ENCODE measurements around the gene ICAM4. TPM values are rescaled to one million over a fixed set of nuclear protein-coding genes. Genes with fewer than 3 reads are reported as not detected.

ICAM4 gene
- total RNA-seq, 2 donors from 2014 or later = 0.55 TPM; not detected in 1

DNA sequence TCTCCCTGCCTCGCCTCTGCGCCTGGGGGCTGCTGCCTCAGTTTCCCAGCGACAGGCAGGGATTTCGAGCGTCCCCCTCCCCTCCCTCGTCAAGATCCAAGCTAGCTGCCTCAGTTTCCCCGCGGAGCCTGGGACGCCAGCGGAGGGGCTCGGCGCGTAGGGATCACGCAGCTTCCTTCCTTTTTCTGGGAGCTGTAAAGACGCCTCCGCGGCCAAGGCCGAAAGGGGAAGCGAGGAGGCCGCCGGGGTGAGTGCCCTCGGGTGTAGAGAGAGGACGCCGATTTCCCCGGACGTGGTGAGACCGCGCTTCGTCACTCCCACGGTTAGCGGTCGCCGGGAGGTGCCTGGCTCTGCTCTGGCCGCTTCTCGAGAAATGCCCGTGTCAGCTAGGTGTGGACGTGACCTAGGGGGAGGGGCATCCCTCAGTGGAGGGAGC, 16.6 kb upstream of the ICAM4 start:
- H3K9me3 ChIP-seq = no peaks in the 10 kb centered on the region
- TF ChIP-seq, protein P1, sequence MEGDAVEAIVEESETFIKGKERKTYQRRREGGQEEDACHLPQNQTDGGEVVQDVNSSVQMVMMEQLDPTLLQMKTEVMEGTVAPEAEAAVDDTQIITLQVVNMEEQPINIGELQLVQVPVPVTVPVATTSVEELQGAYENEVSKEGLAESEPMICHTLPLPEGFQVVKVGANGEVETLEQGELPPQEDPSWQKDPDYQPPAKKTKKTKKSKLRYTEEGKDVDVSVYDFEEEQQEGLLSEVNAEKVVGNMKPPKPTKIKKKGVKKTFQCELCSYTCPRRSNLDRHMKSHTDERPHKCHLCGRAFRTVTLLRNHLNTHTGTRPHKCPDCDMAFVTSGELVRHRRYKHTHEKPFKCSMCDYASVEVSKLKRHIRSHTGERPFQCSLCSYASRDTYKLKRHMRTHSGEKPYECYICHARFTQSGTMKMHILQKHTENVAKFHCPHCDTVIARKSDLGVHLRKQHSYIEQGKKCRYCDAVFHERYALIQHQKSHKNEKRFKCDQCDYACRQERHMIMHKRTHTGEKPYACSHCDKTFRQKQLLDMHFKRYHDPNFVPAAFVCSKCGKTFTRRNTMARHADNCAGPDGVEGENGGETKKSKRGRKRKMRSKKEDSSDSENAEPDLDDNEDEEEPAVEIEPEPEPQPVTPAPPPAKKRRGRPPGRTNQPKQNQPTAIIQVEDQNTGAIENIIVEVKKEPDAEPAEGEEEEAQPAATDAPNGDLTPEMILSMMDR (IDR thresholded peaks at IDR 0.05) = no peak
- H3K4me3 ChIP-seq = peak overlapping the region; percentile 27 to 54
- peak overlapping the region; percentile 73 to 85 for H3K27ac ChIP-seq
- peaks cover 0 to 5% of the 10 kb centered on the region in 2 donors for H3K27me3 ChIP-seq
- peaks cover 0 to 34% of the 10 kb centered on the region in 2 donors for H3K4me1 ChIP-seq
- no peaks in the 10 kb centered on the region for H3K36me3 ChIP-seq
- peak; percentile 84 for DNase-seq (ENCODE audit: low spot score)

DNA sequence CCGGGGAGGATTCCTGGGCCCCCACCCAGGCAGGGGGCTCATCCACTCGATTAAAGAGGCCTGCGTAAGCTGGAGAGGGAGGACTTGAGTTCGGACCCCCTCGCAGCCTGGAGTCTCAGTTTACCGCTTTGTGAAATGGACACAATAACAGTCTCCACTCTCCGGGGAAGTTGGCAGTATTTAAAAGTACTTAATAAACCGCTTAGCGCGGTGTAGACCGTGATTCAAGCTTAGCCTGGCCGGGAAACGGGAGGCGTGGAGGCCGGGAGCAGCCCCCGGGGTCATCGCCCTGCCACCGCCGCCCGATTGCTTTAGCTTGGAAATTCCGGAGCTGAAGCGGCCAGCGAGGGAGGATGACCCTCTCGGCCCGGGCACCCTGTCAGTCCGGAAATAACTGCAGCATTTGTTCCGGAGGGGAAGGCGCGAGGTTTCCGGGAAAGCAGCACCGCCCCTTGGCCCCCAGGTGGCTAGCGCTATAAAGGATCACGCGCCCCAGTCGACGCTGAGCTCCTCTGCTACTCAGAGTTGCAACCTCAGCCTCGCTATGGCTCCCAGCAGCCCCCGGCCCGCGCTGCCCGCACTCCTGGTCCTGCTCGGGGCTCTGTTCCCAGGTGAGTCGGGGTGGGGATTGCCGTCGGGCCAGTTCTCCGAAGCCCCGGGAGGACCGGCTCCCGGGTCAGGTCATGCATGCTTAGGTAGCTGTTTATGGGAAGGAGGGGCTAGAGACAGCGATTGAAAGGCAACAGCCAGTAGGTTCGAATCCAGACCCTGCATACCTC, 15.9 kb upstream of the ICAM4 start, which contains the start of gene ICAM1:
TSS of gene ICAM1 (plus strand) at position 505 of the 779 bp plus-strand sequence. CDS start at position 545, 40 bp downstream.
- no peaks in the 10 kb centered on the region for H3K36me3 ChIP-seq
- peak; percentile 88 for DNase-seq (ENCODE audit: low spot score)
- peaks cover 0 to 34% of the 10 kb centered on the region in 2 donors for H3K4me1 ChIP-seq
- TF ChIP-seq, protein P1 (IDR thresholded peaks at IDR 0.05) = no peak
- peak within 1 kb of the TSS; percentile 27 to 54 for H3K4me3 ChIP-seq
- peaks cover 0 to 5% of the 10 kb centered on the region in 2 donors for H3K27me3 ChIP-seq
- peak within 1 kb of the TSS; percentile 73 to 85 for H3K27ac ChIP-seq
- no peaks in the 10 kb centered on the region for H3K9me3 ChIP-seq

DNA sequence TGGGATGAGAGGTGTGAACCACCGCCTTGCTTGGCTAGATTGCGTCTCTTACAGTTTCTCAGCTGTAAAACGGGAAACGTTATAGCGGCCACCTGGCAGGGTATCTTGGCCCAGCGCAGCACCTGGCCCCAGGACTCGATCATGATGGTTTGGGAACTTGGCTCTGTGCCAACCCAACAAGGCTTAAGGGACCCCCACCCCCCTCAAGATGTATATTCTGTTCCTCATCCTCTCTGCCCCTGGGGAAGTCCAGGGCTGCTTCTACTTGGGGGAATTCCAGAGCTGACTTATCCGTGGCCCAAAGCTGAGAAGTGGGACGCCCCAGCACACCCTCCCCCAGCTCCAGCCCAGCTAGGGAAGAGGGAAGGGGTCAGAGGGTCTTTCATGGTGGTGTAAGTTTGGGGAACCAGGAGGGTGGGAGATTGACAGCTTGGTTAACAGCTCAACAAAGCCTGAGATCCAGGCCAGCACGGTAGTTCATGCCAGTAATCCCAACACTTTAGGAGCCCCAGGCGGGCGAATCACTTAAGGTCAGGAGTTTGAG, 15.1 kb upstream of the ICAM4 start:
- Histone ChIP-seq H3K36me3 (no peaks in the 10 kb centered on the region), H3K27ac (peak overlapping the region; percentile 73 to 85), H3K4me1 (peaks cover 0 to 34% of the 10 kb centered on the region in 2 donors), H3K9me3 (no peaks in the 10 kb centered on the region), H3K4me3 (peak overlapping the region; percentile 27 to 54), H3K27me3 (peaks cover 0 to 5% of the 10 kb centered on the region in 2 donors)
- DNase-seq (ENCODE audit: low spot score) = no peak
- TF ChIP-seq, protein P1 (IDR thresholded peaks at IDR 0.05) = no peak

GRCh38 chr19:10274589-10274988, 12.2 kb upstream of the ICAM4 start:
- peaks cover 0 to 20% of the 10 kb centered on the region in 2 donors for H3K4me1 ChIP-seq
- H3K9me3 ChIP-seq = no peaks in the 10 kb centered on the region
- H3K27me3 ChIP-seq = peaks cover 0 to 5% of the 10 kb centered on the region in 2 donors
- no peak overlapping the region for H3K4me3 ChIP-seq
- no peak overlapping the region for H3K27ac ChIP-seq
- DNase-seq (ENCODE audit: low spot score) = no peak
- H3K36me3 ChIP-seq = no peaks in the 10 kb centered on the region
- TF ChIP-seq, protein P1 (IDR thresholded peaks at IDR 0.05) = no peak

- Histone ChIP-seq H3K27ac (no peak overlapping the region), H3K9me3 (no peaks in the 10 kb centered on the region), H3K4me3 (no peak overlapping the region), H3K4me1 (no peaks in the 10 kb centered on the region), H3K36me3 (no peaks in the 10 kb centered on the region), H3K27me3 (no peaks in the 10 kb centered on the region)
- TF ChIP-seq, protein P1 (IDR thresholded peaks at IDR 0.05) = no peak
- no peak for DNase-seq (ENCODE audit: low spot score)
Observed at GRCh38 chr19:10277795-10278589, 8.8 kb upstream of the ICAM4 start.
